ENCODE results near the gene RASGRP3. TPM values are rescaled to one million over a fixed set of nuclear protein-coding genes. Genes with fewer than 3 reads are reported as not detected.

RASGRP3 gene
- total RNA-seq, 1 donor: 0.72 TPM

GRCh38 chr2:33442528-33443079 lies 33.8 kb upstream of the RASGRP3 start:
- H3K9me3 ChIP-seq (ENCODE audit: low read depth, low read length): no peaks in the 10 kb centered on the region
- no peaks in the 10 kb centered on the region for H3K27me3 ChIP-seq (ENCODE audit: insufficient read depth, low read length)
- no peak overlapping the region for H3K4me2 ChIP-seq (ENCODE audit: insufficient read depth, low read length)
- H4K20me1 ChIP-seq (ENCODE audit: insufficient read depth, low read length): no peaks in the 10 kb centered on the region
- H3K27ac ChIP-seq (ENCODE audit: low read depth, low read length): no peak overlapping the region
- no peaks in the 10 kb centered on the region for H3K79me2 ChIP-seq (ENCODE audit: insufficient read depth, low read length)
- H3K4me1 ChIP-seq (ENCODE audit: insufficient read depth, low read length): peaks cover 4% of the 10 kb centered on the region
- no peak overlapping the region for H3K4me3 ChIP-seq (ENCODE audit: insufficient read depth, low read length)
- H3K36me3 ChIP-seq (ENCODE audit: insufficient read depth, low read length): no peaks in the 10 kb centered on the region
- no peak for DNase-seq (ENCODE audit: insufficient read length, low spot score, missing footprints)
- H2AFZ ChIP-seq (ENCODE audit: low read length): no peak overlapping the region
- TF ChIP-seq, protein P1, sequence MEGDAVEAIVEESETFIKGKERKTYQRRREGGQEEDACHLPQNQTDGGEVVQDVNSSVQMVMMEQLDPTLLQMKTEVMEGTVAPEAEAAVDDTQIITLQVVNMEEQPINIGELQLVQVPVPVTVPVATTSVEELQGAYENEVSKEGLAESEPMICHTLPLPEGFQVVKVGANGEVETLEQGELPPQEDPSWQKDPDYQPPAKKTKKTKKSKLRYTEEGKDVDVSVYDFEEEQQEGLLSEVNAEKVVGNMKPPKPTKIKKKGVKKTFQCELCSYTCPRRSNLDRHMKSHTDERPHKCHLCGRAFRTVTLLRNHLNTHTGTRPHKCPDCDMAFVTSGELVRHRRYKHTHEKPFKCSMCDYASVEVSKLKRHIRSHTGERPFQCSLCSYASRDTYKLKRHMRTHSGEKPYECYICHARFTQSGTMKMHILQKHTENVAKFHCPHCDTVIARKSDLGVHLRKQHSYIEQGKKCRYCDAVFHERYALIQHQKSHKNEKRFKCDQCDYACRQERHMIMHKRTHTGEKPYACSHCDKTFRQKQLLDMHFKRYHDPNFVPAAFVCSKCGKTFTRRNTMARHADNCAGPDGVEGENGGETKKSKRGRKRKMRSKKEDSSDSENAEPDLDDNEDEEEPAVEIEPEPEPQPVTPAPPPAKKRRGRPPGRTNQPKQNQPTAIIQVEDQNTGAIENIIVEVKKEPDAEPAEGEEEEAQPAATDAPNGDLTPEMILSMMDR (IDR thresholded peaks at IDR 0.05; ENCODE audit: extremely low read depth, low read depth, low read length): no peak

DNA sequence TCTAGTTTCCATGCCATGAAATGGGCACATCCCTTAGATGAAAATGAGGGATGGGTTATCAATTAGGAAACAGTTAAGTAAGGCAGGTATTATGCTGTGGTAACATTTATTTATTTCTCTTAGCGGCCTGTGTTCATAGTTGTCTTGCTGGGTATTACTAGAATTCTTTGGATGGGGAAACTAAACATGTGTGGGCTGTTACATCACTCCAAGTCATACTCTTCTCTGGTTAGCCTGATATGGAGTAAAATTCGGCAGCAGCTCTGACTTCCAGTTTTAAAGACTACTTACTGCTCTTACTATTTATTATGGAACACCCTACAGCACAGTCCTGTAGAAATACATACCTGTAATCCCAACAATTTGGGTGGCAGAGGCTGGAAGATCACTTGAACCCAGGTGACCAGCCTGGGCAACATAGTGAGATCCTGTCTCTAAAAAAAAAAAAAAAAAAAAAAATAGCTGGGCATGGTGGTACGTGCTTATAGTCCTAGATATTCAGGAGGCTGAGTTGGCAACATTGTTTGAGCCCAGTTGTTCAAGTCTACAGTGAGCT lies 33.1 kb upstream of the RASGRP3 start:
- Histone ChIP-seq H2AFZ (ENCODE audit: low read length) (peak overlapping the region; percentile 37), H3K36me3 (ENCODE audit: insufficient read depth, low read length) (no peaks in the 10 kb centered on the region), H3K27ac (ENCODE audit: low read depth, low read length) (no peak overlapping the region), H3K4me2 (ENCODE audit: insufficient read depth, low read length) (no peak overlapping the region), H3K79me2 (ENCODE audit: insufficient read depth, low read length) (no peaks in the 10 kb centered on the region), H3K4me1 (ENCODE audit: insufficient read depth, low read length) (no peaks in the 10 kb centered on the region), H3K27me3 (ENCODE audit: insufficient read depth, low read length) (no peaks in the 10 kb centered on the region), H3K9me3 (ENCODE audit: low read depth, low read length) (no peaks in the 10 kb centered on the region), H3K4me3 (ENCODE audit: insufficient read depth, low read length) (no peak overlapping the region), H4K20me1 (ENCODE audit: insufficient read depth, low read length) (no peaks in the 10 kb centered on the region)
- no peak for DNase-seq (ENCODE audit: insufficient read length, low spot score, missing footprints)
- TF ChIP-seq, protein P1 (IDR thresholded peaks at IDR 0.05; ENCODE audit: extremely low read depth, low read depth, low read length): no peak

DNA sequence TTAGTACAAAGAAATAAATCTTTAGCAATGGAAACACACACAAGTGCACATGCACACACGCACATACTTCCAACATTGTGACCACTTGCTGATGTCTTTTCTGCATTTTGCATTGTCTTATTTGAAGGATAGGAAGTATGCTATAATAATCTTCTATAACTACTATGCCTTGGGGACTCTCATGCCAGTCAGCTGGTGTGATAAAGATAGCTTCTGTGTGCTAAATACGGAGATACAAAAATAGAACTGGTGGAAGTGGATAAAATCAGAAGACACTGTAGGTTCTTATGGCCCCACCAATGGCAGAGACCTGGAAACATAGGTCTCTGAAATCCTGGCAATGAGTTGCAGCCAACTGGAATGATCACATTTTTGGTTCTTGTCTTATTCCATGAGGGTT lies 31.5 kb upstream of the RASGRP3 start:
- no peaks in the 10 kb centered on the region for H3K79me2 ChIP-seq (ENCODE audit: insufficient read depth, low read length)
- no peak overlapping the region for H3K27ac ChIP-seq (ENCODE audit: low read depth, low read length)
- H2AFZ ChIP-seq (ENCODE audit: low read length): no peak overlapping the region
- no peak overlapping the region for H3K4me3 ChIP-seq (ENCODE audit: insufficient read depth, low read length)
- no peaks in the 10 kb centered on the region for H4K20me1 ChIP-seq (ENCODE audit: insufficient read depth, low read length)
- no peak for DNase-seq (ENCODE audit: insufficient read length, low spot score, missing footprints)
- TF ChIP-seq, protein P1 (IDR thresholded peaks at IDR 0.05; ENCODE audit: extremely low read depth, low read depth, low read length): no peak
- H3K4me2 ChIP-seq (ENCODE audit: insufficient read depth, low read length): no peak overlapping the region
- no peaks in the 10 kb centered on the region for H3K36me3 ChIP-seq (ENCODE audit: insufficient read depth, low read length)
- H3K4me1 ChIP-seq (ENCODE audit: insufficient read depth, low read length): no peaks in the 10 kb centered on the region
- H3K27me3 ChIP-seq (ENCODE audit: insufficient read depth, low read length): no peaks in the 10 kb centered on the region
- H3K9me3 ChIP-seq (ENCODE audit: low read depth, low read length): no peaks in the 10 kb centered on the region

- H3K4me1 ChIP-seq (ENCODE audit: insufficient read depth, low read length): no peaks in the 10 kb centered on the region
- TF ChIP-seq, protein P1 (IDR thresholded peaks at IDR 0.05; ENCODE audit: extremely low read depth, low read depth, low read length): no peak
- no peak overlapping the region for H3K27ac ChIP-seq (ENCODE audit: low read depth, low read length)
- no peaks in the 10 kb centered on the region for H3K79me2 ChIP-seq (ENCODE audit: insufficient read depth, low read length)
- H3K4me2 ChIP-seq (ENCODE audit: insufficient read depth, low read length): no peak overlapping the region
- H3K36me3 ChIP-seq (ENCODE audit: insufficient read depth, low read length): no peaks in the 10 kb centered on the region
- no peaks in the 10 kb centered on the region for H3K27me3 ChIP-seq (ENCODE audit: insufficient read depth, low read length)
- H3K4me3 ChIP-seq (ENCODE audit: insufficient read depth, low read length): no peak overlapping the region
- H2AFZ ChIP-seq (ENCODE audit: low read length): no peak overlapping the region
- no peak for DNase-seq (ENCODE audit: insufficient read length, low spot score, missing footprints)
- H3K9me3 ChIP-seq (ENCODE audit: low read depth, low read length): no peaks in the 10 kb centered on the region
- no peaks in the 10 kb centered on the region for H4K20me1 ChIP-seq (ENCODE audit: insufficient read depth, low read length)
These were observed 28.1 kb upstream of the RASGRP3 start for GRCh38 chr2:33448220-33448899.
